HG02852 (cell line): ENCODE measurements around the gene GPX2.
A peak's percentile ranks its signal among the peaks of the same experiment; 100 is the strongest.

ENCODE experiments used
- ATAC-seq: cut with Tn5 transposase; IDR thresholded peaks from one replicate; pipeline ENCODE4 v1.9.1; 2021; ENCODE audit warnings: mild to moderate bottlenecking, moderate library complexity; ENCODE audit not compliant: unreplicated experiment

Gene GPX2

GRCh38 chr14:64942531-64943111, at the start of gene GPX2:
Gene GPX2 (minus strand): TSS chr14:64942745. CDS start chr14:64942726, 19 bp downstream.
- no peak for ATAC-seq

- ATAC-seq, result no peak
Observed at GRCh38 chr14:64990939-64991338, 48.4 kb upstream of the GPX2 start.

GRCh38 chr14:64990296-64990695, 47.8 kb upstream of the GPX2 start:
- no peak for ATAC-seq

- no peak for ATAC-seq
Observed at GRCh38 chr14:64987438-64987767, 44.9 kb upstream of the GPX2 start.

GRCh38 chr14:64986648-64987437, 44.3 kb upstream of the GPX2 start, which contains the start of gene FNTB:
Gene FNTB (plus strand): TSS chr14:64986895. CDS start chr14:64986954, 59 bp downstream.
- ATAC-seq, result peak; percentile 95

GRCh38 chr14:64983439-64984310, 41.1 kb upstream of the GPX2 start:
- ATAC-seq, result no peak

- ATAC-seq, result no peak
Observed at GRCh38 chr14:64979336-64980074, 37.0 kb upstream of the GPX2 start.

- ATAC-seq, result no peak
Observed at GRCh38 chr14:64974563-64974962, 32.0 kb upstream of the GPX2 start.

- no peak for ATAC-seq
Observed at GRCh38 chr14:64973826-64974225, 31.3 kb upstream of the GPX2 start.

- ATAC-seq, result no peak
Observed at GRCh38 chr14:64973026-64973442, 30.5 kb upstream of the GPX2 start.

- peak; percentile 59 for ATAC-seq
Observed at GRCh38 chr14:64971943-64972791, 29.6 kb upstream of the GPX2 start, which contains the start of gene RAB15. Gene RAB15 (minus strand): TSS chr14:64972336. CDS start chr14:64972076, 260 bp downstream.

- no peak for ATAC-seq
Observed at GRCh38 chr14:64971491-64971942, 29.0 kb upstream of the GPX2 start.

- no peak for ATAC-seq
Observed at GRCh38 chr14:64970776-64971477, 28.4 kb upstream of the GPX2 start.

GRCh38 chr14:64970041-64970440, 27.5 kb upstream of the GPX2 start:
- ATAC-seq, result no peak

GRCh38 chr14:64968651-64969050, 26.1 kb upstream of the GPX2 start:
- no peak for ATAC-seq

- no peak for ATAC-seq
Observed at GRCh38 chr14:64968167-64968566, 25.6 kb upstream of the GPX2 start.

- ATAC-seq, result no peak
Observed at GRCh38 chr14:64966976-64967375, 24.4 kb upstream of the GPX2 start.

GRCh38 chr14:64965356-64966000, 22.9 kb upstream of the GPX2 start:
- no peak for ATAC-seq

- no peak for ATAC-seq
Observed at GRCh38 chr14:64963611-64964010, 21.1 kb upstream of the GPX2 start.
